RWPE1 (cell line): ENCODE data around the gene CCNI.

Source experiments
- CTCF ChIA-PET: fragments of 350-600 bp; sonication (Branson Sonifier 250); formaldehyde crosslinking; extraction: SDS; loops from one replicate; lab custom pipeline; 2021; lab: Yijun Ruan, JAX
- POLR2A ChIA-PET: fragments of 400-600 bp; formaldehyde crosslinking; extraction: SDS; loops from one replicate; lab custom pipeline; 2020; ENCODE audit warnings: antibody characterized with exemption; ENCODE audit not compliant: low non-redundant PET; lab: Yijun Ruan, JAX
- DNase-seq: peaks from one replicate; pipeline ENCODE4 v3.0.0; 2012; ENCODE audit warnings: low spot score
- H3K27ac ChIP-seq: fragments of 450-650 bp; 2 replicates; pipeline ENCODE4 v1.5.1; 2017
- CTCF ChIP-seq: fragments of 450-650 bp; conservative IDR thresholded peaks from 2 replicates; pipeline ENCODE4 v1.5.1; 2017; ENCODE audit warnings: low read depth, mild to moderate bottlenecking

CCNI gene, protein sequence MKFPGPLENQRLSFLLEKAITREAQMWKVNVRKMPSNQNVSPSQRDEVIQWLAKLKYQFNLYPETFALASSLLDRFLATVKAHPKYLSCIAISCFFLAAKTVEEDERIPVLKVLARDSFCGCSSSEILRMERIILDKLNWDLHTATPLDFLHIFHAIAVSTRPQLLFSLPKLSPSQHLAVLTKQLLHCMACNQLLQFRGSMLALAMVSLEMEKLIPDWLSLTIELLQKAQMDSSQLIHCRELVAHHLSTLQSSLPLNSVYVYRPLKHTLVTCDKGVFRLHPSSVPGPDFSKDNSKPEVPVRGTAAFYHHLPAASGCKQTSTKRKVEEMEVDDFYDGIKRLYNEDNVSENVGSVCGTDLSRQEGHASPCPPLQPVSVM

DNA sequence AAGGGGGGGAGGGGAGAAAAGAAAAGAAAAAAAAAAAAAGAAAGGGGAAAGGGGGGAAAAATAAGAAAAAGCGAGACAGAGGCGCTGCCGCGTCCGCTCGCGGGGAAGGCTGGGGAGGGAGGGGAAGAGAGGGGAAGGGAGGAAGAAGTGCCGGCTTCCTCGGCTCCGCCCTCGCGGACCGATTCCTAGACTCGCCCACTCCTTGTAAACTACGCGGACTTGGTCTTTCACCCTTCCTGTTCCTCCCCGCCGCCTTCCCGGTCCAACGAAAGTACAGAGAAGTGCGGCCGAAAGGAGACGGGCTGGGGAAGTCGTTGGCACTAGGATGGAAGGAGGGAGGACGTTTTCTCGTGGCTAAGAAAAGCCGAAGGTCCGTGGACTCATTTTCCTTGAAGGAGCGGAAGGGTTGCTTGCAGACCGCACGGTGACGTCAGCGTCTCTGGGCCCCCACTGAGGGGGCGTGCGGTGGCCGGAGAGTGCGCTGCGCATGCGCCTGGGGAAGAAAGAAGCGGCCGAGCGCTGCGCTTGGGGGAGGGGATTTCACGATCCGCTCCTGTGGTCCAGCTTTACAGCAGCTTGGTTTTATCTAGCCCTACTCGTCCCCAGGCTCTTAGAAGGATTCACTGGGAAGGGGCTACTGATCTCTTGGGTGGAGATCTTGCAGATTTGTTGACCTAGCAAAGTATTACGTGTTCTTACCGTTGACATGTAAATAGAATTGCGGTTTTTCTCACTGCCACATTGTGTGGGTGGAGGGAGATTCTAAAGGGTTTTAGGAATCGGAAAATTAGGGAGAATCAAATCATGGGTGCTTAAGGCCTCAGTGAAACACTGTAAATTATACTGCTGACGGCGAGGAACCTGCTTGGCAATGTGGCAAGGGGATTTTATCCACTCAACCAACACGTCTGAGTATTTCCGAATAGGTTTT is at the start of gene CCNI:
CCNI (minus strand) TSS at position 121 of the 931 bp plus-strand sequence. CDS start 9,627 bp downstream, outside the sequence.
- POLR2A ChIA-PET, result interaction anchor here (0.6 kb wide), 1 partner anchor 82 kb away, joined by 6 read pairs; no protein-coding TSS in a partner anchor
- CTCF ChIA-PET, result no interaction called here
- TF ChIP-seq CTCF, result no peak
- DNase-seq, result peak; percentile 94
- peak within 1 kb of the TSS; percentile 95 for H3K27ac ChIP-seq

DNA sequence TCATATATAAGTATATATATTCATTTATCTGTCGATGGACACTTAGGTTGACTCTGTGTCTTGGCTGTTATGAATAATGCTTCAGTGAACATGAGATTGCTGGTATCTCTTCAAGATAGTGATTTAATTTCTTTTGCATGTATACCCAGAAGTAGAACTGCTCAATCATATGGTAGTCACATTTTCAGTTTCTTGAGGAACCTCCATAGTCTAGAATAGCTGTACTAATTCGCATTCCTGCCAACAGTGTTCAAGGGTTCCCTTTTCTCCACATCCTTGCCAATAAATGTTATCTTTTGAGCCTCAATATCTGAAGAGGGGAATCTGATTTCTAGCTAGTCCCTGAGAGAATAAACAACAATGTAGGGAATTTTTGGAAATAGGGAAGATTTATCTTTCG is 48.8 kb upstream of the CCNI start:
- ChIA-PET CTCF (interaction anchor here (0.6 kb wide), 1 partner anchor 55 kb away, joined by 4 read pairs; no protein-coding TSS in a partner anchor), POLR2A (no interaction called here)
- H3K27ac ChIP-seq, result no peak overlapping the region
- no peak for DNase-seq
- TF ChIP-seq CTCF, result no peak

- H3K27ac ChIP-seq, result no peak overlapping the region
- ChIA-PET CTCF (interaction anchor here (0.6 kb wide), 1 partner anchor 868 kb away, joined by 3 read pairs; no protein-coding TSS in a partner anchor), POLR2A (no interaction called here)
- DNase-seq, result no peak
- TF ChIP-seq CTCF, result no peak
These were observed 47.6 kb upstream of the CCNI start for GRCh38 chr4:77123411-77123810.

DNA sequence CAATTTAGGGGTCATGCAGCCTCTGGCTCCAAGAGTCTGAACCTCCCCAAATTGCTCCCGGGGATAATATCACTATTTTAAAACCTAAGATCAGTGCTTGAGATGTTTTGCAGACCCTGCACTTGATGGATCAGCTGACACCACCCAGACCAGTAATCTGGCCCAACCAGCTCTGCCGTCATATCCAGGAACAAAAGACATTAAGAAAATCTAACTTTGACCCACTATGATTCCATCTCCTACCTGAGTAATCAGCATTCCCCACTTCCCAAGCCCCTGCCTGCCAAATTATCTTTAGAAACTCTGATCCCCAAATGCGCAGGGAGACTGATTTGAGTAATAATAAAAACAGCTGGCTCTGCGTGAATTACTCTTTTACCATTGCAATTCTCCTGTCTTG is 46.9 kb upstream of the CCNI start:
- DNase-seq, result no peak
- no peak for TF ChIP-seq CTCF
- ChIA-PET CTCF (interaction anchor here (1.1 kb wide), 1 partner anchor 9 kb away, joined by 3 read pairs; no protein-coding TSS in a partner anchor), POLR2A (no interaction called here)
- no peak overlapping the region for H3K27ac ChIP-seq

- POLR2A ChIA-PET, result no interaction called here
- no peak overlapping the region for H3K27ac ChIP-seq
- TF ChIP-seq CTCF, result no peak
- DNase-seq, result no peak
- CTCF ChIA-PET, result interaction anchor here (0.6 to 1.1 kb wide), 3 partner anchors 10 to 45 kb away, joined by 3 read pairs; no protein-coding TSS in a partner anchor
These were observed 46.0 kb upstream of the CCNI start for GRCh38 chr4:77121736-77122240.
